Kidney (tissue), 14 donors: ENCODE measurements around the gene CRX. TPM values are rescaled to one million over a fixed set of nuclear protein-coding genes. Genes with fewer than 3 reads are reported as not detected.
A peak's percentile ranks its signal among the peaks of the same experiment; 100 is the strongest.

Source experiments
- DNase-seq, 5 donors: peaks; one replicate each; pipeline ENCODE4 v3.0.0-alpha.2; 2013 to 2020
- FAIRE-seq: peaks from 2 replicates; lab custom pipeline; 2012; peaks lifted over from hg19 to GRCh38; lab: Jason Lieb, UNC
- H3K27ac ChIP-seq, 2 donors: one replicate each; pipeline ENCODE4 v1.7.0; 2013; ENCODE audit warnings: low read depth in 2 of 2, low read length in 2 of 2, inconsistent platforms in 1 of 2
- H3K27me3 ChIP-seq: one replicate; pipeline ENCODE4 v1.7.1; 2013; ENCODE audit warnings: low read length, inconsistent platforms; ENCODE audit not compliant: control insufficient read depth, insufficient read depth
- H3K36me3 ChIP-seq, 3 donors: one replicate each; pipeline versions ENCODE4 v1.7.0 to v1.7.1; 2013; ENCODE audit warnings: low read length in 3 of 3, control low read depth in 1 of 3, inconsistent platforms in 1 of 3; ENCODE audit not compliant: insufficient read depth in 3 of 3, control insufficient read depth in 2 of 3
- H3K4me1 ChIP-seq, 3 donors: one replicate each; pipeline versions ENCODE4 v1.7.0 to v1.7.1; 2013; ENCODE audit warnings: low read length in 3 of 3, inconsistent platforms in 1 of 3, low read depth in 1 of 3; ENCODE audit not compliant: control insufficient read depth in 2 of 3, insufficient read depth in 2 of 3
- H3K4me3 ChIP-seq, 3 donors: one replicate each; pipeline versions ENCODE4 v1.7.0 to v1.8.1; 2013; ENCODE audit warnings: low read length in 3 of 3, control low read depth in 1 of 3, inconsistent platforms in 1 of 3
- H3K9ac ChIP-seq, 3 donors: one replicate each; pipeline versions ENCODE4 v1.7.0 to v1.7.1; 2013; ENCODE audit warnings: low read length in 3 of 3, control low read depth in 1 of 3, inconsistent platforms in 1 of 3
- H3K9me3 ChIP-seq, 3 donors: one replicate each; pipeline versions ENCODE4 v1.7.0 to v1.7.1; 2013; ENCODE audit warnings: low read length in 3 of 3, control low read depth in 1 of 3, inconsistent platforms in 1 of 3; ENCODE audit not compliant: control insufficient read depth in 2 of 3, insufficient read depth in 1 of 3
- intact Hi-C: fragments of 100-400 bp; cut with DNase I; formaldehyde crosslinking; loops from one replicate; pipeline ENCODE4 v1.11.1; 2022
- polyA plus RNA-seq: library from polyadenylated mRNA; stranded (reverse); fragments of 350-450 nt; fragmentation: Illumina TruSeq; extraction: RNeasy Lipid Tissue Mini Kit (QIAGEN cat#74804); gene quantifications from one replicate; pipeline ENCODE4 v1.2.3, GENCODE V29; 2014; ENCODE audit warnings: low read depth, low replicate concordance; ENCODE audit not compliant: insufficient read depth
- total RNA-seq: library from RNA; stranded (reverse); fragmentation: NEBNext Ultra II Directional; extraction: Animal tissue kit (Norgen Biotek cat#: 25700); gene quantifications from one replicate; pipeline ENCODE4 v1.2.1, GENCODE V29; 2021
- TF ChIP-seq, protein P1 (sequence below): IDR thresholded peaks from 3 replicates; pipeline ENCODE4 v1.5.1; 2012; ENCODE audit warnings: mild to moderate bottlenecking, moderate library complexity, borderline replicate concordance; ENCODE audit not compliant: insufficient read depth; ENCODE audit errors: extremely low read depth
- donor health status: control.
- donor health status: control.
- donor health status: control.
- donor health status: control.
- donor health status: control.
- donor health status: DM: yes; HTN: yes; CAD: no.
- donor health status: Normal renal cell carcinoma (clear cell type).

Gene CRX
- total and polyA plus RNA-seq, 2 donors from 2014 or later: not detected

DNA sequence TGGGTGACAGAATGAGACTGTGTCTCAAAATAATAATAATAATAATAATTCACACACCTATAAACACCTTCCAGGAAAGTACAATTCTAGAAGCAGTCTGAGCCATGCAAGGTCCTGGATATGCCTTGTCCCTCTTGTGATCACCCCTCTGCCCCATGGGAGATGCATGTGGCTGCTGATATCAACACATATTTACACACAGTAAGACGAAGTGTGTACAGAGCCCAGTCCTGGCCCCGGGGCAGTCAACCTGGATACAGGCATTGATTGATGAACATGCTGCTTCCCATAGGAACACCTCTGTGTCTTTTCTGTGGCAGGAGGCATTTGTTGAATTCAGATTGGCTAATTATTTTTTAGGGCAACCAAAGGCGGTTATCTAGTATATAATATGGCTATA lies 61.2 kb downstream of the CRX start:
- no peak overlapping the region for H3K9ac ChIP-seq
- peak in 1 of 5 donors; percentile 17 for DNase-seq
- H3K36me3 ChIP-seq: no peaks in the 10 kb centered on the region
- H3K9me3 ChIP-seq: no peaks in the 10 kb centered on the region
- no peaks in the 10 kb centered on the region for H3K27me3 ChIP-seq
- TF ChIP-seq, protein P1, sequence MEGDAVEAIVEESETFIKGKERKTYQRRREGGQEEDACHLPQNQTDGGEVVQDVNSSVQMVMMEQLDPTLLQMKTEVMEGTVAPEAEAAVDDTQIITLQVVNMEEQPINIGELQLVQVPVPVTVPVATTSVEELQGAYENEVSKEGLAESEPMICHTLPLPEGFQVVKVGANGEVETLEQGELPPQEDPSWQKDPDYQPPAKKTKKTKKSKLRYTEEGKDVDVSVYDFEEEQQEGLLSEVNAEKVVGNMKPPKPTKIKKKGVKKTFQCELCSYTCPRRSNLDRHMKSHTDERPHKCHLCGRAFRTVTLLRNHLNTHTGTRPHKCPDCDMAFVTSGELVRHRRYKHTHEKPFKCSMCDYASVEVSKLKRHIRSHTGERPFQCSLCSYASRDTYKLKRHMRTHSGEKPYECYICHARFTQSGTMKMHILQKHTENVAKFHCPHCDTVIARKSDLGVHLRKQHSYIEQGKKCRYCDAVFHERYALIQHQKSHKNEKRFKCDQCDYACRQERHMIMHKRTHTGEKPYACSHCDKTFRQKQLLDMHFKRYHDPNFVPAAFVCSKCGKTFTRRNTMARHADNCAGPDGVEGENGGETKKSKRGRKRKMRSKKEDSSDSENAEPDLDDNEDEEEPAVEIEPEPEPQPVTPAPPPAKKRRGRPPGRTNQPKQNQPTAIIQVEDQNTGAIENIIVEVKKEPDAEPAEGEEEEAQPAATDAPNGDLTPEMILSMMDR: no peak
- intact Hi-C loops: no loop called here
- no peak overlapping the region for H3K27ac ChIP-seq
- no peak overlapping the region for H3K4me3 ChIP-seq
- FAIRE-seq: no peak
- H3K4me1 ChIP-seq: no peaks in the 10 kb centered on the region

GRCh38 chr19:47885067-47885463 lies 63.3 kb downstream of the CRX start:
- Histone ChIP-seq H3K27me3 (no peaks in the 10 kb centered on the region), H3K36me3 (no peaks in the 10 kb centered on the region), H3K4me1 (no peaks in the 10 kb centered on the region), H3K4me3 (no peak overlapping the region), H3K9me3 (no peaks in the 10 kb centered on the region), H3K27ac (no peak overlapping the region), H3K9ac (no peak overlapping the region)
- intact Hi-C loops: no loop called here
- DNase-seq: no peak
- TF ChIP-seq, protein P1: no peak
- FAIRE-seq: no peak

- Histone ChIP-seq H3K9ac (no peak within 1 kb of the TSS), H3K4me3 (no peak within 1 kb of the TSS), H3K4me1 (no peaks in the 10 kb centered on the region), H3K27ac (no peak within 1 kb of the TSS), H3K27me3 (no peaks in the 10 kb centered on the region), H3K9me3 (no peaks in the 10 kb centered on the region), H3K36me3 (no peaks in the 10 kb centered on the region)
- DNase-seq (peak in 1 of 5 donors; percentile 5), FAIRE-seq (no peak)
- TF ChIP-seq, protein P1: no peak
- intact Hi-C loops: no loop called here
Observed at GRCh38 chr19:47886010-47886559, 64.3 kb downstream of the CRX start, which contains the start of gene SULT2A1. SULT2A1 (minus strand) TSS chr19:47886315; CDS start chr19:47886257, 58 bp downstream.
